Astrocyte (in vitro differentiated cells and primary cell): ENCODE results near the gene KCNC1. TPM values are rescaled to one million over a fixed set of nuclear protein-coding genes. Genes with fewer than 3 reads are reported as not detected.

Experiments used
- DNase-seq: peaks from one replicate; pipeline ENCODE4 v3.0.0-alpha.2; 2010; ENCODE audit warnings: low read depth
- FAIRE-seq: peaks from 2 replicates; lab custom pipeline; 2011; peaks lifted over from hg19 to GRCh38; lab: Jason Lieb, UNC
- H2AFZ ChIP-seq: 2 replicates; pipeline ENCODE4 v1.6.0; 2012; ENCODE audit warnings: low read depth, low read length, inconsistent platforms
- H3K27ac ChIP-seq: 2 replicates; pipeline ENCODE4 v1.5.1; 2011; ENCODE audit warnings: low read depth, low read length, inconsistent platforms
- H3K27me3 ChIP-seq: 2 replicates; pipeline ENCODE4 v1.6.0; 2011; ENCODE audit warnings: low read length, inconsistent platforms; ENCODE audit not compliant: insufficient read depth
- H3K36me3 ChIP-seq: 2 replicates; pipeline ENCODE4 v1.5.1; 2011; ENCODE audit warnings: low read length, inconsistent platforms; ENCODE audit not compliant: insufficient read depth
- H3K4me1 ChIP-seq: 2 replicates; pipeline ENCODE4 v1.5.1; 2011; ENCODE audit warnings: low read length, inconsistent platforms; ENCODE audit not compliant: insufficient read depth
- H3K4me2 ChIP-seq: 2 replicates; pipeline ENCODE4 v1.6.0; 2012; ENCODE audit warnings: low read length, inconsistent platforms
- H3K4me3 ChIP-seq: 2 replicates; pipeline ENCODE4 v1.5.1; 2011; ENCODE audit warnings: low read depth, mild to moderate bottlenecking, low read length, inconsistent platforms; ENCODE audit not compliant: insufficient read depth
- H3K79me2 ChIP-seq: 2 replicates; pipeline ENCODE4 v1.6.0; 2012; ENCODE audit warnings: mild to moderate bottlenecking, low read length, inconsistent platforms; ENCODE audit not compliant: insufficient read depth
- H3K9ac ChIP-seq: 2 replicates; pipeline ENCODE4 v1.6.0; 2012; ENCODE audit warnings: mild to moderate bottlenecking, low read length, inconsistent platforms
- H3K9me3 ChIP-seq: 2 replicates; pipeline ENCODE4 v1.5.1; 2012; ENCODE audit warnings: low read depth, mild to moderate bottlenecking, low read length, inconsistent platforms; ENCODE audit not compliant: insufficient read depth
- H4K20me1 ChIP-seq: 2 replicates; pipeline ENCODE4 v1.6.0; 2012; ENCODE audit warnings: low read length, inconsistent platforms; ENCODE audit not compliant: insufficient read depth
- H3K27ac Mint-ChIP-seq: one replicate; pipeline ENCODE4 v1.8.0; 2021; ENCODE audit warnings: mild to moderate bottlenecking, mixed read lengths; ENCODE audit not compliant: unreplicated experiment
- H3K27me3 Mint-ChIP-seq: one replicate; pipeline ENCODE4 v1.8.0; 2021; ENCODE audit warnings: low read depth, mixed read lengths; ENCODE audit not compliant: unreplicated experiment
- H3K36me3 Mint-ChIP-seq: one replicate; pipeline ENCODE4 v1.8.0; 2021; ENCODE audit warnings: low read depth, mixed read lengths; ENCODE audit not compliant: unreplicated experiment
- H3K4me1 Mint-ChIP-seq: one replicate; pipeline ENCODE4 v1.8.0; 2021; ENCODE audit warnings: low read depth, mixed read lengths; ENCODE audit not compliant: unreplicated experiment
- H3K4me3 Mint-ChIP-seq: one replicate; pipeline ENCODE4 v1.8.0; 2021; ENCODE audit warnings: mild to moderate bottlenecking, moderate library complexity, mixed read lengths; ENCODE audit not compliant: unreplicated experiment
- H3K9me3 Mint-ChIP-seq: one replicate; pipeline ENCODE4 v1.8.0; 2021; ENCODE audit warnings: mild to moderate bottlenecking, mixed read lengths; ENCODE audit not compliant: unreplicated experiment
- CTCF ChIP-seq: IDR thresholded peaks from 2 replicates; pipeline ENCODE4 v1.5.1; 2011; ENCODE audit warnings: low read depth, mild to moderate bottlenecking, inconsistent platforms, low read length, moderate library complexity; ENCODE audit not compliant: insufficient read depth
- EZH2 ChIP-seq: IDR thresholded peaks from 2 replicates; pipeline ENCODE4 v1.6.1; 2012; ENCODE audit warnings: mild to moderate bottlenecking, low read length, inconsistent platforms; ENCODE audit not compliant: insufficient read depth
- total RNA-seq: library from RNA; stranded (reverse); gene quantifications from 2 replicates; pipeline ENCODE4 v1.2.1, GENCODE V29; 2021

KCNC1 gene
- total RNA-seq, 1 donor from 2014 or later, result 0.05 TPM

DNA sequence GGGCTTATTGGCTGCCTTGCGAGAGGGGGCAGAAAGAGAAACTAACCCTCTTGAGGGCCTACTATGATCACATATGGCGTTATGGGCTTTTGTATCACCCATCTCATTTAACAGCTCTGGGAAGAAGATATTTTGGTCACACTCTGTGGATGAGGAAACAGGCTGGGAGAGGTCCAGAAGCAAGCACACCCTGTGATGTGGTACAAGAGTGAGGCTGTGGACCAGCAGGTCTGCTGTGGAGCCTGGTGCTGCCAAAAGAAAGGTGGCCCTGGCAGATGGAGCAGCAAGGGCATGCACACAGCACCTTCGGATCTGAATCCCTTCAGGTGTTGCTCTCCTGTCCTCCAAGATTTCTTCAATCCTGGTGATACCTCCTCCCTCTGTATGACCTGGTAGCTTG lies 64.1 kb downstream of the KCNC1 start:
- Histone ChIP-seq H4K20me1 (no peaks in the 10 kb centered on the region), H3K27ac (no peak overlapping the region), H3K4me3 (no peak overlapping the region), H3K79me2 (no peaks in the 10 kb centered on the region), H2AFZ (no peak overlapping the region), H3K4me1 (no peaks in the 10 kb centered on the region), H3K9ac (no peak overlapping the region), H3K4me2 (no peak overlapping the region), H3K9me3 (no peaks in the 10 kb centered on the region), H3K36me3 (no peaks in the 10 kb centered on the region), H3K27me3 (no peaks in the 10 kb centered on the region)
- FAIRE-seq, result no peak
- Mint-ChIP-seq H3K9me3 (no peaks in the 10 kb centered on the region), H3K4me1 (peaks cover 2% of the 10 kb centered on the region), H3K36me3 (no peaks in the 10 kb centered on the region), H3K27me3 (peaks cover 3% of the 10 kb centered on the region), H3K27ac (no peak overlapping the region), H3K4me3 (no peak overlapping the region)
- no peak for DNase-seq
- TF ChIP-seq EZH2 (no peak), CTCF (no peak)

DNA sequence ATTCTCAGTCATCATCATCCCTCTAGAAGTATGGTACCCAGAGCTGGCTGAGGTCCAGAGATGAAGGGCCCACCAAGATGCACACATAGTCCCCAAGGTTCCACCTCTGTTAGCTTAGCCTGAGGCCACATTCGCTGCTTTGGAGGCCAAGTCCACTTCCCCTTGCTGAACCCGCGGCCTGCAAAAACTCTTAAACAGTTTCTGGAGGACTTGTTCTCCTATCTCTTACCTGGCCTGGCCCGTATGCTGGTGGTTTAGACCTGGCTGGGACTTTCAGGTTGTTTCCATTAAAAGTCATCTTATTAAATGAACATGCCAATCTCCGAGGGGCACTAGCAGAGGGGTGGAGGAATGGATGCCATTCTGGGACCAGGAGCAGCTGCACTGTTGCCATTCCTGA lies 64.6 kb downstream of the KCNC1 start:
- no peak overlapping the region for H3K4me3 Mint-ChIP-seq
- Histone ChIP-seq H3K9me3 (no peaks in the 10 kb centered on the region), H3K4me2 (no peak overlapping the region), H4K20me1 (no peaks in the 10 kb centered on the region), H3K4me3 (no peak overlapping the region), H3K36me3 (no peaks in the 10 kb centered on the region), H3K79me2 (no peaks in the 10 kb centered on the region), H3K27ac (no peak overlapping the region), H3K9ac (no peak overlapping the region), H2AFZ (no peak overlapping the region), H3K27me3 (no peaks in the 10 kb centered on the region), H3K4me1 (no peaks in the 10 kb centered on the region)
- H3K4me1 Mint-ChIP-seq, result peaks cover 4% of the 10 kb centered on the region
- no peaks in the 10 kb centered on the region for H3K36me3 Mint-ChIP-seq
- no peaks in the 10 kb centered on the region for H3K9me3 Mint-ChIP-seq
- DNase-seq, result no peak
- TF ChIP-seq EZH2, result no peak
- TF ChIP-seq CTCF, result no peak
- peaks cover 2% of the 10 kb centered on the region for H3K27me3 Mint-ChIP-seq
- no peak for FAIRE-seq
- H3K27ac Mint-ChIP-seq, result no peak overlapping the region

DNA sequence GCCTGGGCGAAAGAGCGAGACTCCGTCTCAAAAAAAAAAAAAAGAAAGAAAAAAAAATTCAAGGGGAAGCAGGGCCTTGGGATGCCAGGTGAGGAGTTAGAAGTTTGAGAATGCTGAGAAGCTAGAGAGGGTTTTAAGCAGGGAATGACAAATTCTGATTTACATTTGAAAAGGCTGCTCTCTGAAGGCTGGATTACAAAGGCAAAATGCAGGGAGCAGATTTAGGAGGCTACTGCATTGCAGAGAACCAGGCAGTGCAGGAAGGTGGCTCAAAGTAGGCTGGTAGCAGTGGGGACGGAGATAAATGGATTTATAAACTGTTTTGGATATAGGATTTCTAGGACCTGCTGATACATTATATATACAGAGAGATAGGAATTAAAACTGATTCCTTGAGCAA lies 66.6 kb downstream of the KCNC1 start:
- H3K4me1 Mint-ChIP-seq, result peaks cover 4% of the 10 kb centered on the region
- H3K27me3 Mint-ChIP-seq, result no peaks in the 10 kb centered on the region
- Histone ChIP-seq H3K27ac (no peak overlapping the region), H3K9ac (no peak overlapping the region), H3K9me3 (no peaks in the 10 kb centered on the region), H2AFZ (no peak overlapping the region), H3K79me2 (no peaks in the 10 kb centered on the region), H3K4me2 (no peak overlapping the region), H4K20me1 (no peaks in the 10 kb centered on the region), H3K4me1 (no peaks in the 10 kb centered on the region), H3K27me3 (no peaks in the 10 kb centered on the region), H3K36me3 (no peaks in the 10 kb centered on the region), H3K4me3 (no peak overlapping the region)
- H3K27ac Mint-ChIP-seq, result no peak overlapping the region
- no peak for FAIRE-seq
- TF ChIP-seq CTCF (no peak), EZH2 (no peak)
- DNase-seq, result no peak
- H3K9me3 Mint-ChIP-seq, result no peaks in the 10 kb centered on the region
- no peak overlapping the region for H3K4me3 Mint-ChIP-seq
- H3K36me3 Mint-ChIP-seq, result no peaks in the 10 kb centered on the region
